Body of pancreas (tissue), 4 donors: ENCODE measurements around the gene RPE. TPM values are rescaled to one million over a fixed set of nuclear protein-coding genes. Genes with fewer than 3 reads are reported as not detected.

Experiments
- ATAC-seq: fragments of 150-250 bp; one replicate; pipeline ENCODE4 v1.9.1; 2016
- DNase-seq, 4 donors: peaks; one replicate each; pipeline ENCODE4 v3.0.0-alpha.2; 2019
- H3K27ac ChIP-seq, 4 donors: fragments of 200-600 bp; sonication (generic); 1 replicate in 3 of 4; 2 replicates in 1 of 4; pipeline versions ENCODE4 v1.5.1 to v1.6.1; 2016 to 2019; ENCODE audit warnings: mild to moderate bottlenecking in 1 of 4, mixed read lengths in 1 of 4, moderate library complexity in 1 of 4
- H3K27me3 ChIP-seq, 2 donors: fragments of 200-600 bp; sonication (generic); one replicate each; pipeline ENCODE4 v1.6.0; 2016; ENCODE audit warnings: mild to moderate bottlenecking in 1 of 2
- H3K36me3 ChIP-seq, 2 donors: fragments of 200-600 bp; sonication (generic); replicated peaks in 1 of 2; 2 replicates each; pipeline ENCODE4 v1.5.1; 2016; ENCODE audit warnings: low read depth in 2 of 2; ENCODE audit not compliant: insufficient read depth in 1 of 2
- H3K4me1 ChIP-seq: fragments of 200-600 bp; sonication (generic); one replicate; pipeline ENCODE4 v1.6.0; 2016
- H3K4me3 ChIP-seq, 2 donors: fragments of 200-600 bp; sonication (generic); 1 replicate in 1 of 2; 2 replicates in 1 of 2; pipeline ENCODE4 v1.5.1; 2016 to 2019
- H3K9me3 ChIP-seq, 3 donors: fragments of 200-600 bp; sonication (generic); 1 replicate in 2 of 3; 2 replicates in 1 of 3; pipeline ENCODE4 v1.5.1; 2016
- POLR2A ChIP-seq, 3 donors: fragments of 450-650 bp; IDR thresholded peaks; one replicate each; pipeline ENCODE4 v1.6.1; 2016; ENCODE audit warnings: antibody characterized with exemption in 3 of 3, mild to moderate bottlenecking in 2 of 3
- WGBS, 2 donors: methylation state at CpG; one replicate each; pipeline ENCODE4 v1.1.5; 2017; 5-methylcytosine and 5-hydroxymethylcytosine counted together
- intact Hi-C: fragments of 100-400 bp; cut with DNase I; formaldehyde crosslinking; loops from one replicate; pipeline ENCODE4 v1.15.1; 2023
- total RNA-seq, 2 donors: library from RNA; depleted of rRNA; stranded (reverse); fragments of >200 nt; gene quantifications; one replicate each; pipeline ENCODE4 v1.1.0, GENCODE V29; 2016
- TF ChIP-seq, protein P1 (sequence below), 7 experiments: fragments of 450-650 bp in 4 of 7; fragments of 200-600 bp in 3 of 7; sonication (generic) in 3 of 7; IDR thresholded peaks; one replicate each; pipeline ENCODE4 v1.5.1; 2016 to 2019; ENCODE audit warnings: antibody characterized with exemption in 7 of 7

Gene RPE
- 10 to 100 TPM; 22.1 to 37.9 TPM for total RNA-seq

DNA sequence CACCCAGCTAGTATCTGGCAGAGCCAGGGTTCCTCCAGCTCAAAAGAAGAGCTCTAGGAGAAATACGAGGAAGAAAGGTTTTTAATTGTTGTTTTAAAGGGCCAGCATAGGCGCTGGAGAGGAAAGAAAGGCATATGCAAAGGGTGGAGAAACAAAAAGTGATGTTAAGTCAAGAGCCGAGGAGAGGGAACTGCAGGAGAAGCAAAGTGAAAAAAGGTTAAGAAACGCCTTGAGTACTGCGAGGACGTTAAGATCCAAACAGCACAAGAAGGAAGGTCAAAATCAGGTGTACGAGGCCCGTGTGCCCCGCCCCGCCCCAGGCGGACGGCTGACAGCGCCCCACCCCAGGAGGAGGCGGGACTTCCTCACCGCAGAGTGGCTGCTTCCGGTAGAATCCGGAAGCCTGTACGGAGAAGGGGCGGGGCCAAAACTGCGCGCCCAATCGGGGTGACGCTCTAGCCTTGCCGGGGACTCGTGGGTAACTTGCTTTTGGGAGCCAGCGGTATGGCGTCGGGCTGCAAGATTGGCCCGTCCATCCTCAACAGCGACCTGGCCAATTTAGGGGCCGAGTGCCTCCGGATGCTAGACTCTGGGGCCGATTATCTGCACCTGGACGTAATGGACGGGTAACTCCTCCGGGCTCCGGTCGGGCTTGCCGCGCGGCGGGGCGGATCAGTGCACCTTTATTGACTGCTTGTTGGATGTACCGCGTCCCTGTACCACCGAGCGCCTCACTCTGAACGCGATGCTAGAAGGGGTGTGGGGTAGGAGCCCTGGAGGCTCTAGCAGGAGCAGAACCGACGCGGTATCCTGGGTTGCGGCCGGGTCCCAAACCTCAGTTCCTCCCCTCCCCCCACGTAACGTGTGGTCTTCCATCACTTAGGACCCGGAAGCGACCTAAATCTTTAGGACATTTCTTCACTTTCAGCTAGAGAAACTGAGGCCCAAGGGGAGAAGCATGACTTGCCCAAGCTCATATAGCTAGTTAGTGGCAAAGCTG lies at the start of gene RPE:
Gene RPE, plus strand, starts transcription at position 481 of the 1,000 bp plus-strand sequence. Its CDS starts 24 bp downstream, at position 505.
- no peaks in the 10 kb centered on the region for H3K9me3 ChIP-seq
- ATAC-seq (peak; percentile 100), DNase-seq (peak; percentile 97 to 98 (median 97))
- TF ChIP-seq, protein P1, sequence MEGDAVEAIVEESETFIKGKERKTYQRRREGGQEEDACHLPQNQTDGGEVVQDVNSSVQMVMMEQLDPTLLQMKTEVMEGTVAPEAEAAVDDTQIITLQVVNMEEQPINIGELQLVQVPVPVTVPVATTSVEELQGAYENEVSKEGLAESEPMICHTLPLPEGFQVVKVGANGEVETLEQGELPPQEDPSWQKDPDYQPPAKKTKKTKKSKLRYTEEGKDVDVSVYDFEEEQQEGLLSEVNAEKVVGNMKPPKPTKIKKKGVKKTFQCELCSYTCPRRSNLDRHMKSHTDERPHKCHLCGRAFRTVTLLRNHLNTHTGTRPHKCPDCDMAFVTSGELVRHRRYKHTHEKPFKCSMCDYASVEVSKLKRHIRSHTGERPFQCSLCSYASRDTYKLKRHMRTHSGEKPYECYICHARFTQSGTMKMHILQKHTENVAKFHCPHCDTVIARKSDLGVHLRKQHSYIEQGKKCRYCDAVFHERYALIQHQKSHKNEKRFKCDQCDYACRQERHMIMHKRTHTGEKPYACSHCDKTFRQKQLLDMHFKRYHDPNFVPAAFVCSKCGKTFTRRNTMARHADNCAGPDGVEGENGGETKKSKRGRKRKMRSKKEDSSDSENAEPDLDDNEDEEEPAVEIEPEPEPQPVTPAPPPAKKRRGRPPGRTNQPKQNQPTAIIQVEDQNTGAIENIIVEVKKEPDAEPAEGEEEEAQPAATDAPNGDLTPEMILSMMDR (IDR thresholded peaks at IDR 0.05): peak in 1 of 7 experiments; percentile 2
- TF ChIP-seq POLR2A (IDR thresholded peaks at IDR 0.05): peak; percentile 12 to 76 (median 66)
- intact Hi-C loops: no loop called here
- H3K4me1 ChIP-seq: peaks cover 40% of the 10 kb centered on the region
- no peaks in the 10 kb centered on the region for H3K36me3 ChIP-seq
- H3K27ac ChIP-seq: peak within 1 kb of the TSS; percentile 60 to 83 (median 73)
- WGBS, 2 donors: 0% methylated on average over 27 to 56 of the region's 58 CpGs
- H3K4me3 ChIP-seq: peak within 1 kb of the TSS; percentile 42 to 73
- no peaks in the 10 kb centered on the region for H3K27me3 ChIP-seq

DNA sequence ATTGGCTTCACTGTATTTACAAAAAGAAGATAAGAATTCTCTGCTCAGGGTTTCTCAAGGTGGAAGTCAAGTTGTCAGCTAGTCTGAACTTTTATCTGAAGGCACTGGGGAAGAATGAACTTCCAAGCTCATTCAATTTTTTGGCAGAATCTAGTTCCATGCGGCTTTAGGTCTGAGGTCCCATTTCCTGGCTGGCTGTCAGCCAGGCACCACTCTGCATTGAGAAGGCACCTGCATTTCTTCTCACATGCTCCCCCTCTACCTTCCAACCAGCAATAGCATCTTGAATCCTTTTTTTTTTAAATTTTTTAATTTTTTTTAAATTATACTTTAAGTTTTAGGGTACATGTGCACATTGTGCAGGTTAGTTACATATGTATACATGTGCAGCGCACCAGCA lies 46.2 kb upstream of the RPE start:
- H3K27me3 ChIP-seq: no peaks in the 10 kb centered on the region
- WGBS, 2 donors: 46 to 56% methylated on average over 2 of the region's 2 CpGs
- no peak overlapping the region for H3K4me3 ChIP-seq
- DNase-seq (peak; percentile 65 to 88 (median 72)), ATAC-seq (peak; percentile 65)
- intact Hi-C loops: no loop called here
- H3K27ac ChIP-seq: peak overlapping the region in 2 of 4 donors; percentile 14 to 67
- no peaks in the 10 kb centered on the region for H3K9me3 ChIP-seq
- H3K4me1 ChIP-seq: peaks cover 38% of the 10 kb centered on the region
- TF ChIP-seq POLR2A (IDR thresholded peaks at IDR 0.05): no peak
- TF ChIP-seq, protein P1 (IDR thresholded peaks at IDR 0.05): peak in 3 of 7 experiments; percentile 8 to 13 (median 11)
- H3K36me3 ChIP-seq: no peaks in the 10 kb centered on the region

DNA sequence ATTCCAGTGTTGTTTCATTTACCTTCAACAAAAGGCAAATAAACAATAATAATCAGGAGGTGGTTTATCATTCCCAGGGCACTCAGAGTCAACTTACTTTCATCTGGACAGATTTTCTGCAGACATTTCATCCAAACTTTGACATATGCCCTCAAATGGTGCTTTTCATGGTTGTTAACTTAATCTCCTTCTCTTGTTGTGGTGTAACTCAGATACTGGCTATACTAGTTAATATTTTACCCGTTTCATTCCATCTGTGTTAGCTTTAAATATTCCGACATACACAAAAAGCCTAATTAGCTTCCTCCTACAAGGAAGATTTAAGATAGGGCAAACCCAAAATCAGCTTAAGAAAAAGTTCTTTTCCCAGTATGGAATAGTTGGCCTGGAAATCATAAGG lies 44.4 kb upstream of the RPE start:
- no peak for DNase-seq
- intact Hi-C loops: no loop called here
- H3K36me3 ChIP-seq: no peaks in the 10 kb centered on the region
- peak overlapping the region in 2 of 4 donors; percentile 53 to 67 for H3K27ac ChIP-seq
- WGBS, 2 donors: 6 to 13% methylated on average over 2 of the region's 2 CpGs
- peaks cover 38% of the 10 kb centered on the region for H3K4me1 ChIP-seq
- H3K27me3 ChIP-seq: no peaks in the 10 kb centered on the region
- H3K4me3 ChIP-seq: no peak overlapping the region
- H3K9me3 ChIP-seq: no peaks in the 10 kb centered on the region
- ATAC-seq: peak; percentile 30
- TF ChIP-seq, protein P1 (IDR thresholded peaks at IDR 0.05): peak in 1 of 7 experiments; percentile 1
- no peak for TF ChIP-seq POLR2A (IDR thresholded peaks at IDR 0.05)

DNA sequence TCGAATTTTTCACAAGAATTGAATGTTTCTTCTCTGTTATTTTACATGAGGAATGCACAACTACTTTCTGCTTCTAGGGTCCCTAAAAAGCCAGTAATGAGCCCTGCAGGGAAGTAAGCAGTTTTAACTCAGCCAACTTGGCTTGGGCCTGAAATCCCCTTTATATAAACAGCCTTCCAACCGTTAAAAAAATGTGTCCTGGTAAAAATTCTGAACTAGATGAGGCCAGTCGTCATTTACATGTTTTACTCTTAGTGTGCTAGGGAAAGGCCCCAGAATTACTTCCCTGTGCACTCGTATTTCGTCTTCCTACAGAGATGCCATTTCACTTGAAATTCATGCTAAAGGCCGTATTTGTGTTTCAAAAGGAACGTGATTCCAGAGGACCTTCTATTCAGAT lies 42.4 kb upstream of the RPE start:
- ATAC-seq: no peak

More for the DNA sequence above, 42.4 kb upstream of the RPE start:
- no peak for DNase-seq
- H3K4me3 ChIP-seq: no peak overlapping the region
- H3K27me3 ChIP-seq: no peaks in the 10 kb centered on the region
- H3K27ac ChIP-seq: no peak overlapping the region
- no peaks in the 10 kb centered on the region for H3K9me3 ChIP-seq
- no peaks in the 10 kb centered on the region for H3K36me3 ChIP-seq
- intact Hi-C loops: no loop called here
- H3K4me1 ChIP-seq: peaks cover 38% of the 10 kb centered on the region
- 57 to 61% methylated on average over 7 of the region's 7 CpGs for WGBS, 2 donors
- TF ChIP-seq POLR2A (IDR thresholded peaks at IDR 0.05): no peak
- TF ChIP-seq, protein P1 (IDR thresholded peaks at IDR 0.05): no peak
